ENCODE measurements around the gene DIP2B.

The DIP2B gene

GRCh38 chr12:50614167-50614759 lies 109.5 kb downstream of the DIP2B start:
- DNase-seq, result no peak

- DNase-seq, result no peak
Measured at GRCh38 chr12:50615145-50615906, 110.5 kb downstream of the DIP2B start.

GRCh38 chr12:50615907-50616296 lies 111.1 kb downstream of the DIP2B start:
- DNase-seq, result no peak

GRCh38 chr12:50617657-50618056 lies 112.9 kb downstream of the DIP2B start:
- no peak for DNase-seq

GRCh38 chr12:50618864-50619609 lies 114.3 kb downstream of the DIP2B start:
- DNase-seq, result peak; percentile 56

GRCh38 chr12:50619610-50619958 lies 114.8 kb downstream of the DIP2B start:
- DNase-seq, result no peak

GRCh38 chr12:50620109-50620977 lies 115.6 kb downstream of the DIP2B start:
- peak; percentile 33 for DNase-seq

GRCh38 chr12:50620978-50621360 lies 116.2 kb downstream of the DIP2B start:
- no peak for DNase-seq

- no peak for DNase-seq
Measured at GRCh38 chr12:50621399-50622300, 116.9 kb downstream of the DIP2B start.

- no peak for DNase-seq
Measured at GRCh38 chr12:50625029-50625925, 120.5 kb downstream of the DIP2B start.

- DNase-seq, result no peak
Measured at GRCh38 chr12:50626026-50626425, 121.2 kb downstream of the DIP2B start.

GRCh38 chr12:50627491-50627890 lies 122.7 kb downstream of the DIP2B start:
- no peak for DNase-seq

- DNase-seq, result no peak
Measured at GRCh38 chr12:50628394-50628793, 123.6 kb downstream of the DIP2B start.

GRCh38 chr12:50633955-50634354 lies 129.2 kb downstream of the DIP2B start:
- no peak for DNase-seq

GRCh38 chr12:50634379-50634778 lies 129.6 kb downstream of the DIP2B start:
- DNase-seq, result no peak

GRCh38 chr12:50635364-50635763 lies 130.6 kb downstream of the DIP2B start:
- no peak for DNase-seq

GRCh38 chr12:50635857-50636256 lies 131.1 kb downstream of the DIP2B start:
- DNase-seq, result no peak

GRCh38 chr12:50636505-50636904 lies 131.7 kb downstream of the DIP2B start:
- no peak for DNase-seq

- DNase-seq, result peak; percentile 58
Measured at GRCh38 chr12:50637870-50638481, 133.2 kb downstream of the DIP2B start.

- no peak for DNase-seq
Measured at GRCh38 chr12:50638482-50638880, 133.7 kb downstream of the DIP2B start.
